ENCODE measurements around the gene KRT38.

The KRT38 gene

GRCh38 chr17:41393826-41394225 lies 47.0 kb downstream of the KRT38 start:
- no peak for FAIRE-seq

GRCh38 chr17:41393294-41393693 lies 47.5 kb downstream of the KRT38 start:
- FAIRE-seq: no peak

- FAIRE-seq: no peak
Observed at GRCh38 chr17:41392278-41392677, 48.5 kb downstream of the KRT38 start.

GRCh38 chr17:41391535-41391934 lies 49.2 kb downstream of the KRT38 start:
- FAIRE-seq: no peak

GRCh38 chr17:41390411-41390938 lies 50.3 kb downstream of the KRT38 start:
- no peak for FAIRE-seq

- no peak for FAIRE-seq
Observed at GRCh38 chr17:41387670-41388069, 53.1 kb downstream of the KRT38 start.

GRCh38 chr17:41386227-41386626 lies 54.6 kb downstream of the KRT38 start:
- FAIRE-seq: no peak

Measured in G401.6 (cell line).